Skeletal muscle satellite cell (primary cell): ENCODE results near the gene DIPK1B.

ENCODE experiments used
- H3K27me3 ChIP-seq: 2 replicates; pipeline ENCODE4 v1.7.0; 2013; ENCODE audit warnings: low read length; ENCODE audit not compliant: control insufficient read depth, insufficient read depth
- H3K36me3 ChIP-seq: 2 replicates; pipeline ENCODE4 v1.7.0; 2013; ENCODE audit warnings: mild to moderate bottlenecking, control low read depth, low read length; ENCODE audit not compliant: insufficient read depth
- H3K4me1 ChIP-seq: 2 replicates; pipeline ENCODE4 v1.7.0; 2013; ENCODE audit warnings: low read length; ENCODE audit not compliant: control insufficient read depth, insufficient read depth
- H3K4me2 ChIP-seq: 2 replicates; pipeline ENCODE4 v1.7.0; 2013; ENCODE audit warnings: mild to moderate bottlenecking, low read length
- H3K4me3 ChIP-seq: 2 replicates; pipeline ENCODE4 v1.7.0; 2013; ENCODE audit warnings: low read length
- H3K9ac ChIP-seq: 2 replicates; pipeline ENCODE4 v1.7.0; 2013; ENCODE audit warnings: mild to moderate bottlenecking, low read depth, low read length, moderate library complexity
- H3K9me3 ChIP-seq: replicated peaks from 2 replicates; pipeline ENCODE4 v1.7.0; 2013; ENCODE audit warnings: mild to moderate bottlenecking, control low read depth, low read length

DIPK1B gene

DNA sequence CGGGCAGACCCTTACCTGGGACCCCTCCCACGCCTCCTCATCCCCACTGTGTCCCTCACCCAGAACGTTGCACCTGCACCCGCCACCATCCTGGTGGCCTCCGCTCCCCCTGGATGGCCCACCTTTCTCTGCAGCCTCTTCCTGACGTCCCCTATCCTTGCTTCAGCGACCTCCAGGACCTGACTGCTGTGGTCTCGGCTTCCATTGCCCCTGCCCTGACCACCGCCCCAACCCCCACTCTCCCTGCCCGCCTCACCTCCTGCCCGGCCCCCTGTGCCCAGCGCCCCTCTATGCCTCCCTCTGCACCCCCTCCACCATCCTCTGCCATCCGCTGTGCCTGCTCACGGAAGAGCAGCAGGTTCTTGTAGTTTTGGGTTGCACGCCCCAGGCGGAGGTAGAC is 28.1 kb downstream of the DIPK1B start:
- Histone ChIP-seq H3K4me3 (no peak overlapping the region), H3K9me3 (no peaks in the 10 kb centered on the region), H3K4me2 (no peak overlapping the region), H3K27me3 (peaks cover 57% of the 10 kb centered on the region), H3K36me3 (no peaks in the 10 kb centered on the region), H3K9ac (no peak overlapping the region), H3K4me1 (peaks cover 8% of the 10 kb centered on the region)

DNA sequence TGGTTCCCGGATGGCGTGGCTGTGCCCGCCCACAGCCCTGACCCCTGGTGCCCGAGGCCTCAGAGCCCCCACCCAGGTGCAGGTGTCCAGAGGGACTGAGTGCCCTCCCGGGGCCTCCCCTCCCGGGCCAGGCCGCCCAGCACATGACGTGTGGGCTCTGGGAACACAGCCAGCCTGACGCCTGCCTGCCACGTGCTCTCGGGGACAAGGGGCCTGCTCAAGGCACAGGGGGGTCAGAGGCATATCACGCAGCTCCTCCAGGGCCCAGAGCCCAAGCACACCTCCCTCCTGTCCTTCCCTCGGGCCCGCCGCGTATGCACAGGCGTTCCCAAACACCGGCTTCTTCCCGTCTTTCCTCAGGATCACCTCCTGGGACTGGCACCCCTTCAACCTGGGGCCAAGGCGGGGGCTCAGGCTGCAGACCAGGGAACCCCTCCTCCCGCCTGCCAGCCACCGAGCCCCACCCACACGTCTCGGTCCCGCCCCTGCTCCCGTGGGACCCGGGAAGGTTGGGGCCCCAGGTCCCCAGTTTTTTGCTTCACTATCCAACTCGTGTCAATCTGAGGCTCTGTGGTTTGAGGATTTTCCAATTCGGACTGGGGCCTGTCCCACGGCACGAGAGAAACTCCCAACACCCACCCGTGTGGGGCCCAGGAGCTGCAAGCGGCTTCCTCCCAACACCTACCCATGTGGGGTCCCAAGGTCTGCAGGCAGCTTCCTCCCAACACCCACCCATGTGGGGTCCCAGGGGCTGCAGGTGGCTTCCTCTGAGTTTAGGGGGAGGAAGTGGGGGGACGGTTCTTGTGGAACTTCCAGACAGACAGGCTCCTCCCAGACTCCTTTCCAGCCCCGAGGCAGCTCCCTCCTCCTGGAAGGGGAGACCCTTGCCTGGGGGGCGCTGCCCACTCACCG is 28.9 kb downstream of the DIPK1B start:
- no peak overlapping the region for H3K9ac ChIP-seq
- peaks cover 57% of the 10 kb centered on the region for H3K27me3 ChIP-seq
- H3K4me3 ChIP-seq, result no peak overlapping the region

DNA sequence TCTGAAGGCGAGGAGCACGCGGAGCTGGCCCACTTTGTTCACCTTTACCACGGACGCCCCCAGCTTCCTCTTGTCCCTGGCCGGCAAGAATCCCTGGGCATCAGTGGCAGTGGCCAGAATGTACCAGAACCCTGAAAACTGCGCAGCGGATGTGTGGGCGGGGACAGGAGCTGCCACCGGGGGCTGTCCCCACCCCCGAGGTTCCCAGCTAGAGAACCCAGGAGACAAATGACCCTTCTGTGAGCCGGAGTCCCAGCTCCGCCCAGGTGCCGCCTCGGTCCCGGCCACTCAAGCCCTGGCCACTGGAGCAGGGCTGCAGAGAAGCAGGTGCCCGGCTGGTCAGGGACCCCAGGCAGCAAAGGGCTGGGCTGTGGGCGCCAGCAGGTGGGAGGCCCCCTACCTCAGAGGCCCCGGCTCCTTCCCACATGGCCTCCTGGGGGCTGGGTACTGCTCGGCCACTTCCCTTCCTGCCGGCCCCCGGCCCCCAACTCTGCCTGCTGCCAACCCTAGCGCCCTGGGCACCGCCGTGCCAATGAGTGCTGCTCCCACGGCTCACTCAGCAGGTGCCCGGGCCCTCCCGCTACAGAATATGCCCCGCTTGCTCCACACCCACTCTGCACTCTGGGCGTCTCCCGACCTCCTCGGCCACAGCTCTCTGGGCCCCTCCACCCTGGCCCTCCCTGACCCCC is 29.7 kb downstream of the DIPK1B start:
- H3K4me1 ChIP-seq, result peaks cover 8% of the 10 kb centered on the region
- H3K9ac ChIP-seq, result no peak overlapping the region
- no peak overlapping the region for H3K4me3 ChIP-seq
- H3K4me2 ChIP-seq, result no peak overlapping the region
- H3K9me3 ChIP-seq, result no peaks in the 10 kb centered on the region
- H3K27me3 ChIP-seq, result peaks cover 57% of the 10 kb centered on the region
- H3K36me3 ChIP-seq, result no peaks in the 10 kb centered on the region

More for the DNA sequence above, 28.9 kb downstream of the DIPK1B start:
- Histone ChIP-seq H3K36me3 (no peaks in the 10 kb centered on the region), H3K4me1 (peaks cover 8% of the 10 kb centered on the region), H3K4me2 (no peak overlapping the region), H3K9me3 (no peaks in the 10 kb centered on the region)

DNA sequence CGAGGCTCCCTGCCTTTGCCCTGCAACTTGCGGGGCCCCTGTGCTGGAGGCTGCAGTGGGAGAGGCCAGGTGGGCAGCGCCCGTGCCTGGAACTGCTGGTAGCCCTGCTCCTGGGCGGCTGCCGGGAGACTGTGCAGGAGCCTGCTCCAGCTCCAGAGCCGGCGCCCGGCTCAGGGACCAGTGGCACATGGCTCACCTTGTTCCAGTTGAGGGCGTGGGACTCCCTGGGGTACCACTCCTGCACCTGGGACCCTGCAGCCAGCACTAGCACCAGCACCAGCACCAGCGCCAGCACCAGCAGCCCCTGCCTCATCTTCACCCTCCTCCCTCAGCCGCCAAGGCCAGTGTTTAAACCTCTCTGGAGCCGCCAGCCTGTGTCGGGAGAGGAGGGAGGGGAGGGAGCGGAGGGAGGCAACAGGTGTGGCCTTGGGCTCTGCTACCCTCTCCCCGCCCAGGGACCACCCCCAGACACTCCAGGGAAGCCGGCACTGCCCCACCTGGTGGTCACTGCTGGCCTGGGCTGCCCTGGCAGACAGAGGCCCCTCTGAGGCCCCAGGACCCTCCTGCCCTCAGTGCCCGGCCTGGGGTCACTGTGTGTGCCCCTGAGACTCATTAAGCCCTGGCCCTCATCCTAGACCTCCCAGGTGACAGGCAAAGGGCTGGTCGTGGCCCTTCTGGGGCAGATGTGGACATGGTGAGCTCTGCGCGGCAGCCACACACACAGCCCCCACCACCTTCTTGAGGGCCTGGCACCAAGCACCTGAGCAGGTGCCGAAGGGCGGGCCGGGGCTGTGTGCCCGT is 30.4 kb downstream of the DIPK1B start, which contains the start of gene LCN10:
LCN10 (minus strand) TSS at position 350 of the 801 bp plus-strand sequence; CDS start at position 313, 37 bp downstream.
- Histone ChIP-seq H3K4me2 (no peak within 1 kb of the TSS), H3K4me1 (peaks cover 8% of the 10 kb centered on the region), H3K36me3 (no peaks in the 10 kb centered on the region), H3K27me3 (peaks cover 57% of the 10 kb centered on the region), H3K9ac (no peak within 1 kb of the TSS), H3K9me3 (no peaks in the 10 kb centered on the region), H3K4me3 (no peak within 1 kb of the TSS)

DNA sequence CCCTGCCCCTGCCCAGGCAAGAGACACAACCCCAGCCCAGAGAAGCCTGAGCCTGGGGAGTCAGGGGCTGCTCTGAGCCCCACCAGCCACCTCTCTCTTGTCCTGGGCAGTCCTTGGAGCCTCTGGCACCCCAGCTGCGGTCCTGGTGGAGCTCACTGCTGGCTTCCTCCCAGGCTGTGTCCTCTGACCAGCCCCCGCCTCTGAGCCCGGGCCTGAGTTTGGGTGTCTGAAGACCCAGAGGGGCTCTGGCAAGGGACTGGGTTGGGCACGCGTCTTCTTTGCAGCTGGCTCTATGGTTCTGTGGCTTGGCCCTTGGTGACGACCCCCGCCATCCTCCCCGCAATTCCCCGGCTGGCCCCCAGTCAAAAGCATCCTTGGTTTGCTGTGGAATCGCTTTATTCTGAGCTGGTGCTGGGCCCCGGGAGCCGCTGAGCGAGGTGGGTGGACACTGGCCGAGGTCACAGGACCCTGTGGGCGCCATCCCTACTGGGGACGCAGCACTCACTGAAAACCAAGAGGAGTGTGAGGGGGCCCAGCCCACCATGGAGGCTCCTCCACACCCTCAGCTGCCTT is 31.4 kb downstream of the DIPK1B start:
- Histone ChIP-seq H3K9me3 (no peaks in the 10 kb centered on the region), H3K4me1 (peaks cover 8% of the 10 kb centered on the region), H3K9ac (no peak overlapping the region), H3K36me3 (no peaks in the 10 kb centered on the region), H3K27me3 (peaks cover 59% of the 10 kb centered on the region), H3K4me2 (no peak overlapping the region), H3K4me3 (no peak overlapping the region)

DNA sequence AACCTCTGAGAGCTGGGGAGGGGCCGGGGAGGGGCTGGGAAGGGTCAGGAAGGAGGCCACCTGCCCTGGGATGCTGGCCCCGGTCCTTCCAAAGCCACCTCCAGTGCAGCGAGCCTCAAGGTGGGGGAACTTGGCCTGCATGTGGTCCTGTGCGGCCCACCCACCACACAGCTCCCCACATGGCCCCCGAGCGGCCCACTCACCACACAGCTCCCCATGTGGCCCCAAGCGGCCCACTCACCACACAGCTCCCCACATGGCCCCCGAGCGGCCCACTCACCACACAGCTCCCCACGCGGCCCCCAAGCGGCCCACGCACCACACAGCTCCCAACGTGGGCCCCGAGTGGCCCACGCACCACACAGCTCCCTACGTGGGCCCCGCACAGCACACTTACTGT is 32.4 kb downstream of the DIPK1B start:
- no peaks in the 10 kb centered on the region for H3K9me3 ChIP-seq
- H3K4me1 ChIP-seq, result peaks cover 8% of the 10 kb centered on the region
- H3K4me2 ChIP-seq, result no peak overlapping the region
- no peaks in the 10 kb centered on the region for H3K36me3 ChIP-seq
- H3K27me3 ChIP-seq, result peaks cover 49% of the 10 kb centered on the region
- no peak overlapping the region for H3K9ac ChIP-seq
- no peak overlapping the region for H3K4me3 ChIP-seq

DNA sequence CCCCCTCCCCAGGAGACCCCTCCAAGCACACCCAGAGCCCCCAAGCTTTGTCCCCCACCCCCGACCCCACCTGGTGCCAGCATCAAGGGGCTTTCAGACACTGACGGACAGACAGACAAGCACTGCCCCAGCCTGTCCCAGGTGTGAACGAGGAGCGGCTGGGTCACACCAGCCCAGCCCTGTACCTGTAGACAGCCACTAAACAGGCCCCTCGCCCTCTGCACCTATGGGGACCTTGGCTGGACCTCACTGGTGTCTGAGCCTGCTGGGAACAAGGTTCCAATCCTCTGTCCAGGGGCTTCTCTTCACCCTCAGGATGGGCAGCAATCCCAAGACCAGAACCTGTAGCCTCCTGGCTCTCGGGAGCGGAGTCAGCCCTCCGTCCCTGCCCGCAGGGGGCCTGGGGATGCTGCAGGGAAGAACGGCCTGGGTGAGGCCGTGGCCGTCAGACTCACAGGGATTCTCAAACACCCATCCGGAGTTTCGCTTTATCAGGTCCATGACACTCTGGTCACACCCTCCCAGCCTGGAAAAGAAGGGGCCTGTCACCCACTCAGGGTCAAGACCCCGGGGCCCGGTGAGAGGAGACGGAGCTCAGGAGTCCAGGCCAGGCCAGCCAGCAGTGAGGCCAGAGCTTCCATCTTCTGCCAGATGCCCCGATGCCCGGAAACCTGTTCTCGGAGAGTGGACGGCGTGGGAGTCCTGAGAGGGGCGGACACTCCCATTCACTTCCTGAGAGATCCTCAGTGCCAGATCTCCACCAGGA is 33.2 kb downstream of the DIPK1B start:
- peaks cover 8% of the 10 kb centered on the region for H3K4me1 ChIP-seq
- peaks cover 41% of the 10 kb centered on the region for H3K27me3 ChIP-seq
- no peaks in the 10 kb centered on the region for H3K9me3 ChIP-seq
- no peak overlapping the region for H3K9ac ChIP-seq
- no peaks in the 10 kb centered on the region for H3K36me3 ChIP-seq
- no peak overlapping the region for H3K4me3 ChIP-seq
- no peak overlapping the region for H3K4me2 ChIP-seq

DNA sequence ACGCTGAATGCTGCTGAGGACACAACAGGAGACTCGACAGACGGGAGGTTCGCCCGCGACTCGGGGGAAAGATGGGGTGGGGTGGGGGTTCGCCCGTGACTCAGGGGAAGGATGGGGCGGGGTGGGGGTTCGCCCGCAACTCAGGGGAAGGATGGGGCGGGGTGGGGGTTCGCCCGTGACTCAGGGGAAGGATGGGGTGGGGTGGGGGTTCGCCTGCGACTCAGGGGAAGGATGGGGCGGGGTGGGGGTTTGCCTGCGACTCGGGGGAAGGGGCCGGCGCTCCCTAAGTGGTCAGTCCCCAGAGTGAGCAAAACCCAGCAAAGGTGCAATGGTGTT is 33.8 kb downstream of the DIPK1B start:
- Histone ChIP-seq H3K27me3 (peaks cover 35% of the 10 kb centered on the region), H3K9ac (no peak overlapping the region), H3K4me1 (peaks cover 6% of the 10 kb centered on the region)

DNA sequence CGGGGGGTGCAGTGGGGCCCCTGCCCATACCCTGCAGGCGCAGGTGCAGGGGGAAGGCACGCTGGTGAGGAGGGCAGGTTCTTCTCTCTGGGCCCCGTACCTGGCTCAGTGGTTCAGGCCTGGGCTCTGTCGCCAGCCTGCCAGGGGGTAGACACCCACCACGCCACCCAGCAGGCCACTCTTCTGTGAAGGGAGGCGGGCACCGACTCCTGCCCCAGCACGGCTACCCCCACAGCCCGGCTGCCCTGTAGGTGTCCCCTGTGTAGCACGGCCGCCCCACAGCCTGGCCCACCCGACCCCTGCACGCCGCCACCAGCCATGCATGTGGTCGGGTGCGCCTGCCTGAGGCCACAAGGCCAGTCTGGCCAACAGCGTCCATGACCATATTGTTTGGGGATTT is 34.2 kb downstream of the DIPK1B start:
- Histone ChIP-seq H3K9ac (no peak overlapping the region), H3K9me3 (no peaks in the 10 kb centered on the region), H3K4me1 (peaks cover 1% of the 10 kb centered on the region), H3K36me3 (no peaks in the 10 kb centered on the region), H3K4me2 (no peak overlapping the region), H3K4me3 (no peak overlapping the region), H3K27me3 (peaks cover 34% of the 10 kb centered on the region)

More for the DNA sequence above, 33.8 kb downstream of the DIPK1B start:
- H3K36me3 ChIP-seq, result no peaks in the 10 kb centered on the region
- H3K4me3 ChIP-seq, result no peak overlapping the region
- H3K9me3 ChIP-seq, result no peaks in the 10 kb centered on the region
- H3K4me2 ChIP-seq, result no peak overlapping the region

DNA sequence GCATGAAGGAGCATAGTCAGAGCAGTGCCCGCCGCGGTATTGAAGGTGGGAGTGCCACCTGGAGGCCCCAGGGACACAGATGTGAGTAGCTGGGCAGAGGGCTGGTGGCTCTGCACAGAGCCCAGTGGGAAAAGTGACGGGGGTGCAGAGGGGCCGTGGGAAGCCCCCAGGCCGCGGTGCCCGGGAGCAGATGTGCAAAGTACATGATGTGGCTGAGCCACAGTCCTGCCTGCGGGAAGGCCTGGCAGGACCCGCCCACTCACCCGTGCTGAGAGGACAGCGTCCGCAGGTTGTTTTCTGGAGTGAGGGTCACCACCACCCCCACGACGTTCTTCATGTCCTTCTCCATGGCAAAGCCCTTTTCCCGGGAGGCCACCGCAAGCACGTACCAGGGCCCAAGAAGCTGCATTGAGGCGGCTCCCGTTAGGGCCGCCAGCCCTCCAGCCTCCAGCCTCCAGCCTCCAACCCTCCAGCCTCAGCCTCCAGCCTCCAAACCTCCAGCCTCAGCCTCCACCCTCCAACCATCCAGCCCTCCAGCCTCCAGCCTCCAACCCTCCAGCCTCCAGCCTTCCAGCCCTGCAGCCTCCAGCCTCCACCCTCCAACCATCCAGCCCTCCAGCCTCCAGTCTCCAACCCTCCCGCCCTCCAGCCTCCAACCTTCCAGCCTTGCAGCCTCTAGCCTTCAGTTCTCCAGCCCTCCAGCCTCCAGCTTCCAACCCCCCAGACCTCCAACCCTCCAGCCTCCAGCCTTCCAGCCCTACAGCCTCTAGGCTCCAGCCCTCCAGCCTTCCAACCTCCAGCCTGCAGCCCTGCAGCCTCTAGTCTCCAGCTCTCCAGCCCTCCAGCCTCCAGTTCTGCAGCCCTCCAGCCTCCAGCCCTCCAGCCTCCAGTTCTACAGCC is 35.0 kb downstream of the DIPK1B start:
- H3K9ac ChIP-seq, result no peak overlapping the region
- H3K4me1 ChIP-seq, result no peaks in the 10 kb centered on the region
- H3K4me3 ChIP-seq, result no peak overlapping the region
- H3K27me3 ChIP-seq, result peaks cover 32% of the 10 kb centered on the region
- no peaks in the 10 kb centered on the region for H3K9me3 ChIP-seq
- no peak overlapping the region for H3K4me2 ChIP-seq
- no peaks in the 10 kb centered on the region for H3K36me3 ChIP-seq
